Stimulated activated CD4-positive, alpha-beta T cell treated with anti-CD3 and anti-CD28 coated beads, Interleukin-12 subunit alpha, Interleukin-12 subunit beta, amount 100 ng/mL, for 4 hours (primary cell): Measurements from ENCODE around the gene GAK.

Experiments used
- DNase-seq: peaks from one replicate; pipeline ENCODE4 v3.0.0-alpha.2; 2020

Gene GAK

GRCh38 chr4:845233-845835, 86.8 kb downstream of the GAK start:
- no peak for DNase-seq

GRCh38 chr4:844752-845232, 87.3 kb downstream of the GAK start:
- no peak for DNase-seq

- DNase-seq, result no peak
Observed at GRCh38 chr4:839675-840443, 92.3 kb downstream of the GAK start.

GRCh38 chr4:837772-838171, 94.3 kb downstream of the GAK start:
- no peak for DNase-seq

GRCh38 chr4:836750-837301, 95.3 kb downstream of the GAK start:
- DNase-seq, result no peak

GRCh38 chr4:836003-836511, 96.1 kb downstream of the GAK start:
- DNase-seq, result no peak

- DNase-seq, result no peak
Observed at GRCh38 chr4:835148-836002, 96.7 kb downstream of the GAK start.

- no peak for DNase-seq
Observed at GRCh38 chr4:834368-835147, 97.6 kb downstream of the GAK start.

- DNase-seq, result no peak
Observed at GRCh38 chr4:833731-834367, 98.3 kb downstream of the GAK start.

GRCh38 chr4:833156-833555, 99.0 kb downstream of the GAK start:
- no peak for DNase-seq

- no peak for DNase-seq
Observed at GRCh38 chr4:832536-832935, 99.6 kb downstream of the GAK start.

GRCh38 chr4:832108-832507, 100.0 kb downstream of the GAK start:
- DNase-seq, result no peak

GRCh38 chr4:831483-831805, 100.7 kb downstream of the GAK start:
- DNase-seq, result no peak

- no peak for DNase-seq
Observed at GRCh38 chr4:830601-831482, 101.3 kb downstream of the GAK start.

GRCh38 chr4:829761-830600, 102.1 kb downstream of the GAK start:
- no peak for DNase-seq

GRCh38 chr4:829291-829690, 102.8 kb downstream of the GAK start:
- DNase-seq, result no peak

GRCh38 chr4:828641-829271, 103.4 kb downstream of the GAK start:
- no peak for DNase-seq

- no peak for DNase-seq
Observed at GRCh38 chr4:827209-828081, 104.7 kb downstream of the GAK start.
